PFSK-1 (cell line): ENCODE results near the gene SEPTIN1.

ENCODE experiments used
- FOXP2 ChIP-seq: optimal IDR thresholded peaks from 2 replicates; pipeline ENCODE3; 2011; ENCODE audit warnings: borderline replicate concordance, control low read depth, inconsistent platforms; ENCODE audit not compliant: insufficient read depth; ENCODE audit errors: extremely low read length, extremely low read depth
- POLR2AphosphoS5 ChIP-seq: IDR thresholded peaks from 2 replicates; pipeline ENCODE4 v1.6.1; 2012; ENCODE audit warnings: low read depth, mild to moderate bottlenecking, control low read depth, low read length, moderate library complexity
- SIN3A ChIP-seq: IDR thresholded peaks from 2 replicates; pipeline ENCODE4 v1.6.1; 2012; ENCODE audit warnings: mild to moderate bottlenecking, low read length, moderate library complexity, borderline replicate concordance; ENCODE audit not compliant: insufficient read depth
- TAF1 ChIP-seq: IDR thresholded peaks from 2 replicates; pipeline ENCODE4 v1.6.1; 2012; ENCODE audit warnings: low read length, control low read depth, borderline replicate concordance; ENCODE audit not compliant: insufficient read depth
- TF ChIP-seq, protein P1 (sequence below), 2 experiments: IDR thresholded peaks; 2 replicates each; pipeline versions ENCODE4 v1.6.1 to v1.8.0; 2011 to 2012; ENCODE audit warnings: low read depth in 2 of 2, low read length in 2 of 2, control low read depth in 1 of 2, inconsistent platforms in 1 of 2, mild to moderate bottlenecking in 1 of 2, moderate library complexity in 1 of 2; ENCODE audit not compliant: insufficient read depth in 1 of 2

DNA sequence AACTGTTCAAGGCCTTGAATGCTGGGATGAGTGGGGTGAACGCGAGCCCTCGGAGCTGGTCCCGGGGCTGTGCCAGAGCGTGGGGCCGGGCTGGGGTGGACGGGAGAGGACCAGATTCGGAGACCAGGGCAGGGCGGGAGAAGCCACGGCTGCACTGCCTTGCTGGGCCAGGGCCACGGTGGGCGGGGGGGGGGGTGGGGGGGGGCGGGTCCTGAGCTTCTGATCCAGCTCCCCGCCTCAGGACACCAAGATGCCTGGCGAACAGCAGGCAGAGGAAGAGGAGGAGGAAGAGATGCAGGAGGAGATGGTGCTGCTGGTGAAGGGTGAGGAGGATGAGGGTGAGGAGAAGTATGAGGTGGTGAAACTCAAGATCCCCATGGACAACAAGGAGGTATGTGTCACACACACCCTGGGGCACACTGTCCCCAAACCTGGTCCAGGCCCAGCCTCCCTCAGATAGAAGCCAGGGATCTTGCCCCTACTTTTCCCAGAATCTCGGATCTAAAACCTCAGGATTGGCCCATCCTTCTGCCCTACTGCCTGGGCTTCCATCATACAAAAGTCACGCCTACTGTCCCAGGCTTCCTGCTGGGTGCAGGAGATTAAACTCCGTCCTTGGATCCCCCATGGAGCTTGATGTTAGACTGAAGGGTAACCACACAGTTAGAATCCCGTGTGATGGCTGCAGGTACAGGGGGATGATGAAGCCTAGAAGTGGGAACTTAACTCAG is 25.6 kb upstream of the SEPTIN1 start:
- no peak for TF ChIP-seq SIN3A
- TF ChIP-seq TAF1, result no peak
- TF ChIP-seq POLR2AphosphoS5, result no peak
- TF ChIP-seq, protein P1, sequence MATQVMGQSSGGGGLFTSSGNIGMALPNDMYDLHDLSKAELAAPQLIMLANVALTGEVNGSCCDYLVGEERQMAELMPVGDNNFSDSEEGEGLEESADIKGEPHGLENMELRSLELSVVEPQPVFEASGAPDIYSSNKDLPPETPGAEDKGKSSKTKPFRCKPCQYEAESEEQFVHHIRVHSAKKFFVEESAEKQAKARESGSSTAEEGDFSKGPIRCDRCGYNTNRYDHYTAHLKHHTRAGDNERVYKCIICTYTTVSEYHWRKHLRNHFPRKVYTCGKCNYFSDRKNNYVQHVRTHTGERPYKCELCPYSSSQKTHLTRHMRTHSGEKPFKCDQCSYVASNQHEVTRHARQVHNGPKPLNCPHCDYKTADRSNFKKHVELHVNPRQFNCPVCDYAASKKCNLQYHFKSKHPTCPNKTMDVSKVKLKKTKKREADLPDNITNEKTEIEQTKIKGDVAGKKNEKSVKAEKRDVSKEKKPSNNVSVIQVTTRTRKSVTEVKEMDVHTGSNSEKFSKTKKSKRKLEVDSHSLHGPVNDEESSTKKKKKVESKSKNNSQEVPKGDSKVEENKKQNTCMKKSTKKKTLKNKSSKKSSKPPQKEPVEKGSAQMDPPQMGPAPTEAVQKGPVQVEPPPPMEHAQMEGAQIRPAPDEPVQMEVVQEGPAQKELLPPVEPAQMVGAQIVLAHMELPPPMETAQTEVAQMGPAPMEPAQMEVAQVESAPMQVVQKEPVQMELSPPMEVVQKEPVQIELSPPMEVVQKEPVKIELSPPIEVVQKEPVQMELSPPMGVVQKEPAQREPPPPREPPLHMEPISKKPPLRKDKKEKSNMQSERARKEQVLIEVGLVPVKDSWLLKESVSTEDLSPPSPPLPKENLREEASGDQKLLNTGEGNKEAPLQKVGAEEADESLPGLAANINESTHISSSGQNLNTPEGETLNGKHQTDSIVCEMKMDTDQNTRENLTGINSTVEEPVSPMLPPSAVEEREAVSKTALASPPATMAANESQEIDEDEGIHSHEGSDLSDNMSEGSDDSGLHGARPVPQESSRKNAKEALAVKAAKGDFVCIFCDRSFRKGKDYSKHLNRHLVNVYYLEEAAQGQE (IDR thresholded peaks at IDR 0.05; ENCODE audit: insufficient read depth in 1 of 2, low read depth in 2 of 2, low read length in 2 of 2), result no peak
- TF ChIP-seq FOXP2, result no peak
